ENCODE measurements around the gene TMEM273.

TMEM273 gene

DNA sequence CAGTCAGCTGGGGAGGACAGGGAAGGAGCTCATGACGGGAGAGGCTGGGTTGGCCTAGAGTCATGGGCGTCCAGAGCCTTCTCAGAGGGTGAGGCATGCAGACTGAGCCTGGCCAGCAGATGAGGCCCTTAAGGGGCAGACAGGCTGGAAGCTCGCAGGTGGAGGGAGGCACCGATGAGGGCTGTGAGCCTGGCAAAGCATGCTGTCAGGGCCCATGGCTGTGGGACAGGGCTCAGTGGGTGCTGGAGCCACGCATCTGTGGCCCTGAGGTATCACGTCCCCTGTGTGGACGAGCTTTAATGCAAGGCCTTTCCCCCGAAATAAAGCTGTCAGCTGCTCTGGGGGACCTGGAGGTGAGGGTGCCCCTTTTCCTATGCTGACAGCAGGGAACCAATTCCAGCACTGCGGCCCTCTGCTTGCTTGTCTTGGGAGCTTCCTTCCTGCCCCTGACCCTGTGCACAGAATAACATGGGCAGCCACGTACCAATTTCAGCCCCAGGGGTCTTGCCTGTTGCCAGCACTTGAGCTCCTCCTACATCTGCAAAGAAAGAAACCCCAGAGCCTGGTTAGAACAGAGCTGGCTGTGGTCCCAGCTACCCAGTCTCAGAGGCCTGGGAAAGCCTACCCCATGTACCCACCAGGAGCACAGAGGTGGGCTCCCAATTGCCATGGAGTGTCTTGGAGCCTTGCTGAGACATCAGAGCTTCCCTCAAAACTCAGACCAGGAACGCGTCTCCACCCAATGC is 20.6 kb downstream of the TMEM273 start:
- Histone ChIP-seq H3K27me3 (ENCODE audit: control insufficient read depth in 1 of 2, insufficient read depth in 2 of 2, low read length in 2 of 2) (no peaks in the 10 kb centered on the region), H3K36me3 (ENCODE audit: insufficient read depth, low read length) (no peaks in the 10 kb centered on the region), H3K9me3 (ENCODE audit: low read length) (no peaks in the 10 kb centered on the region), H3K9ac (ENCODE audit: low read length) (no peak overlapping the region), H3K27ac (ENCODE audit: low read depth, low read length) (no peak overlapping the region), H3K4me3 (ENCODE audit: low read depth in 1 of 2, low read length in 2 of 2) (no peak overlapping the region), H3K4me1 (ENCODE audit: insufficient read depth, low read length) (no peaks in the 10 kb centered on the region)

DNA sequence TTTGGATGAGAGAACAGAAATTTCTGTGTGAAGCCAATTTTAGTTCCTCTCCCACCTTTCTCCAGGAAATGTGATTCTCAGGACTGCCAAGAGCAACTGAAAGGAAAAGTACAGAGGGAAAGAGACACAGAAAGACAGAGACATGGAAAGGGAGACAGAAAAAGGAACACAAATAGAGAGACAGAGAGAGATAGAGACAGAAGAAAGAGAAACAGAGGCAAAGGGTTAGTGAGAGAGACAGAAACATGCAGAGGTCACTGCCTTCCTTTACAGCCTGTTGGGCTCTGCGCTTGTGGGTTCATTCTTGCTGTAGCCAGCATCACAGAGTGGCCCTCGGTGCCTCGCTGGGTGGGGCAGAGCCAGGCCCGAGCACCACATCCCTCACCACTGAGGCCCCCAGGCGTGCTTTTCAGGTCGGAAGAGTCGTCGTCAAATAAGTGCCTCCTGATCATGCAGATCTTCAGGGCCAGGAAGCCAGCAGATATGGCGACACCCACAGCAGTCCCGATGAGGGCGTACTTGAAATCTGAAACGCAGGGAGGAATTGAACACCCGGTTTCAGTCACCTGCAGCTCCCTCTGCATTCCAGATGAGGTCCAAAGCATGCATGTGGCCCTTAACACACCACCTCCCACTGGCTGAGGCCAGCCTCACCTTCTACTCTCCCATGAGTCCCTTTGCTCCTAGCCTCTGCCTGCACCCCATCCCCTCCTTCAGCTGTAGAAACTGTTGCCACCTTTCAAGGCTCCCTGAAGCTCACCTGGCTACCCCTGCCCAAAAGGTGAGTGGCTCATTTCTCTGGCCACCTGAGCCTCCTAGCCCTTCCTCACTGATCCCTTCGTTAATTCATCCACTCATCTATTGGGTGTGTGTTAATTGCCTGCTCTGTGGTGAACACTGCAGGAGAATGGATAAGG is 21.4 kb downstream of the TMEM273 start:
- H3K9ac ChIP-seq (ENCODE audit: low read length): no peak overlapping the region
- no peak overlapping the region for H3K27ac ChIP-seq (ENCODE audit: low read depth, low read length)
- H3K36me3 ChIP-seq (ENCODE audit: insufficient read depth, low read length): no peaks in the 10 kb centered on the region
- H3K4me1 ChIP-seq (ENCODE audit: insufficient read depth, low read length): no peaks in the 10 kb centered on the region
- H3K4me3 ChIP-seq (ENCODE audit: low read depth in 1 of 2, low read length in 2 of 2): no peak overlapping the region
- no peaks in the 10 kb centered on the region for H3K9me3 ChIP-seq (ENCODE audit: low read length)
- no peaks in the 10 kb centered on the region for H3K27me3 ChIP-seq (ENCODE audit: control insufficient read depth in 1 of 2, insufficient read depth in 2 of 2, low read length in 2 of 2)

DNA sequence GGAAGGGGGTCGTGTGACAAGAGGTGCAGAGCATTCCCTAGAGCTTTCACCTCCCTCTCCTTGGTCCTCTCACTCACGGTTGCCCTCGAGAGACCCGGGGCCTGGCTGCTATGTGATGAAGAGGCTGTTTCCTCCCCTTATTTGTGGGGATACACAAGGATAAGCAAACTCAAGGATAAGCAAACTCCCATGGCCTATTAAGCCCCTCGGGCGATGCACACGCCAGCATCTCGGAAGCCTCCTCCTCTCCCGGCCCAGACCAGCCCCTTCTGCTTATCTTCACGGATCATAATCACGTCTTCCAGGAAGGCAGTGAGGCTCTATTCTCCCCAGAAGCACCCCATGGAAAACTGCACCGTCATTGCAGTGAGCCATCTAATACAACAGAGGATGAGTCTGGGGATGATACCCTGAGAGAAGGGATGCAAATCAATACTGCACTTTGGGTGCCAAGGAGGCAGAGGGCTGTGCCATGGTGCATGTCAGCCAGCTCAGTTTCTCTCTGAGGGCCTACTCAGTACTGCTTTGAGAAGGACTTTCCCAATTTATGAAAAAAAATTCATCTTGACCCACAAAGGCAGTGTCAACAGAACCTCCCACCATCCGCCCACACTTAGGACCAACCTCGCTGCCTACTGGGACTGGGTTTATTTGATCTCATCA is 22.2 kb downstream of the TMEM273 start:
- H3K4me3 ChIP-seq (ENCODE audit: low read depth in 1 of 2, low read length in 2 of 2): no peak overlapping the region
- H3K9ac ChIP-seq (ENCODE audit: low read length): no peak overlapping the region
- no peaks in the 10 kb centered on the region for H3K27me3 ChIP-seq (ENCODE audit: control insufficient read depth in 1 of 2, insufficient read depth in 2 of 2, low read length in 2 of 2)
- no peaks in the 10 kb centered on the region for H3K36me3 ChIP-seq (ENCODE audit: insufficient read depth, low read length)
- no peak overlapping the region for H3K27ac ChIP-seq (ENCODE audit: low read depth, low read length)
- no peaks in the 10 kb centered on the region for H3K4me1 ChIP-seq (ENCODE audit: insufficient read depth, low read length)
- no peaks in the 10 kb centered on the region for H3K9me3 ChIP-seq (ENCODE audit: low read length)

DNA sequence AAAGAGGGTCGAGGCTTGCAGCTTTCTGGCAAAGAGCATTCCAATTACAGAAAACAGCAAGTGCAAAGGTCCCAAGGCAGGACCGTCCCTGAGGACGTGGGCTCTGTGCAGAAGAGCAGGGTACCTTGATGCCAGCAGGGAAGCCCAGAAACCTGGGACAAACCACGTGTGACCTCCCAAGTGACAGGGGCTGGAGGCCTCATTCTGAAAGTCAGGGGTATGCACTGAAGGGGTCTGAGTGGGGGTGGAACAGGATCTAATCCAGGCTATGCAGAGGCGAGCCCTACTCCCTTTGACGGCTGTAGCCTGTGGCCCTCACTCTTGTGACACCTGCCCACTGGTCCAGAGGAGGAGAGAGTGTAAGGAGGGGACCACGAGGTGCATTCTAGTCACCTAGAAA is 22.9 kb downstream of the TMEM273 start:
- H3K27ac ChIP-seq (ENCODE audit: low read depth, low read length): no peak overlapping the region
- no peak overlapping the region for H3K9ac ChIP-seq (ENCODE audit: low read length)
- no peaks in the 10 kb centered on the region for H3K36me3 ChIP-seq (ENCODE audit: insufficient read depth, low read length)
- H3K4me3 ChIP-seq (ENCODE audit: low read depth in 1 of 2, low read length in 2 of 2): no peak overlapping the region
- H3K27me3 ChIP-seq (ENCODE audit: control insufficient read depth in 1 of 2, insufficient read depth in 2 of 2, low read length in 2 of 2): no peaks in the 10 kb centered on the region
- H3K9me3 ChIP-seq (ENCODE audit: low read length): no peaks in the 10 kb centered on the region
- no peaks in the 10 kb centered on the region for H3K4me1 ChIP-seq (ENCODE audit: insufficient read depth, low read length)

DNA sequence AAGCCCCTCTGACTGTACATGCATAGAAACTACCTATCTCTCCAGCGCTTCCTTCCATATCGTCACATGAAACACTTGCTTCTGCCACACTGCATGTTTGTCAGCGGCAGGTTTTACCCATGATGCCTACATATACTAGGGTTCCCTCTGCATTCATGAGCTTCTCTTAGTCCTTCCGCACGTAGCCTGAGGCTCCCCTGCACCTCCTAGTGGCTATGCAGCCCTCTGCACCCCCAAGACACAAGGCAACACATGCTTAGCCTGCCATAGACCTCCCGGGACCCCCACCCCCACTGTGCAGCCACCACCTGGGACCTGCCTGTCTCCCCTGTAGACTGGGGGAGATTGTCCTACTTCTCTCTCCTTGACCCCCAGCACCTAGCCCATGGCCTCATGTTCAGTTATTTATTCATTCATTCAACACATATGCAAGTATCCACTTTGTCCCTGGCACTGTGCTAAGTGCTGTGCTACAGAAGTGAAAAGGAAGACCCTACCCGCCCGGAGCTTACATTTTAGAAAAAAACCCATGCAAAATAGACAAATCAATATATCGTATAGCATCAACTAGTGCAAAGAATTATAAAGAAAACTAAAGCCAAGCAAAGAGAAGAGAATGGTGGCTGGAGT is 23.5 kb downstream of the TMEM273 start:
- H3K27me3 ChIP-seq (ENCODE audit: control insufficient read depth in 1 of 2, insufficient read depth in 2 of 2, low read length in 2 of 2): no peaks in the 10 kb centered on the region
- H3K36me3 ChIP-seq (ENCODE audit: insufficient read depth, low read length): no peaks in the 10 kb centered on the region
- no peak overlapping the region for H3K4me3 ChIP-seq (ENCODE audit: low read depth in 1 of 2, low read length in 2 of 2)
- no peak overlapping the region for H3K27ac ChIP-seq (ENCODE audit: low read depth, low read length)
- H3K9me3 ChIP-seq (ENCODE audit: low read length): no peaks in the 10 kb centered on the region
- H3K9ac ChIP-seq (ENCODE audit: low read length): no peak overlapping the region
- H3K4me1 ChIP-seq (ENCODE audit: insufficient read depth, low read length): no peaks in the 10 kb centered on the region

DNA sequence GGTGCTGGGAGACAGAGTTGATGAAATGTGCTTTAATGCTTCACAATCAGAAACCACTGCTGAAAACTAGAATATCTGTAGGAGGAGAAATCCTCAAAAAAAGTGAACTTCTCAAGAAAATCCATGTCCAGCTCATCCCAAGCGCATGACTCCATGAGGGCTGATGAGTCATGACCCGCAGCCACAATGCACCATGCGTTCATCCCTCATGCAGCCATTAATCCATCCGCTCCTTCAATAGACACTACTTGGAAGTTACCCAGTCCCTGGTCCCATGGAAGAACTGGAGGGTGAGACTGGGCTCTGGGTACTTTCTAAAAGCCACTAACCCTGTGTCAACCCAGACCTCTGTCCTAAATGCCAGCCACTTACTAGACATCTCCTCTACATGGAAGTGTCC is 24.4 kb downstream of the TMEM273 start:
- no peak overlapping the region for H3K4me3 ChIP-seq (ENCODE audit: low read depth in 1 of 2, low read length in 2 of 2)
- no peaks in the 10 kb centered on the region for H3K4me1 ChIP-seq (ENCODE audit: insufficient read depth, low read length)
- no peaks in the 10 kb centered on the region for H3K9me3 ChIP-seq (ENCODE audit: low read length)
- no peak overlapping the region for H3K27ac ChIP-seq (ENCODE audit: low read depth, low read length)
- no peaks in the 10 kb centered on the region for H3K36me3 ChIP-seq (ENCODE audit: insufficient read depth, low read length)
- H3K9ac ChIP-seq (ENCODE audit: low read length): no peak overlapping the region
- no peaks in the 10 kb centered on the region for H3K27me3 ChIP-seq (ENCODE audit: control insufficient read depth in 1 of 2, insufficient read depth in 2 of 2, low read length in 2 of 2)

DNA sequence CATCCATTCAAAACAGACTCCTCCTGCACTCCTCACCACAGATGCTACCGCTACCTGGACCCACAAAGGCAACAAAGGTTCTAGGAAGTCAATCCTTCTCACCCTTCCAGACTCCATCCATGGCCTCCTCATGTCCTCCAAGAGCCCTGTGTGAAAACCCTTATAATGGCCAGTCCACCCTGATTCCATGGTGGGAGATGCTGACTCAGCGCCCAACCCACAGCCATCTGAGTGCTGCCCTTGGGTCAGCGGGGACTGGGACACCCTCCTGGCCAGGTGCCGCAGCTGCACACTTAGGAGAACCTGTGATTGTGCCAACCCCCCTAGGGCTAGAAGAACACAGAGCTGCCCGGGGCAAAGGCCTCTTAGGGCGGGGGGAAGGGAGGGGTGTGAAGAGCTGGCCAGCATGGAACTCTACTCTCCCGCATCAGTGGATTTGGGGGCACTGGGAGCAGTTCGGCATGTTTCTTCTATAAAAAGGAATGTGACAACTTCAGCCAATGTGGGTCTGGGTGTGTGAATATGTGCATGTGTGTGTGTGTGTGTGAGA is 25.4 kb downstream of the TMEM273 start:
- Histone ChIP-seq H3K9ac (ENCODE audit: low read length) (no peak overlapping the region), H3K9me3 (ENCODE audit: low read length) (no peaks in the 10 kb centered on the region), H3K36me3 (ENCODE audit: insufficient read depth, low read length) (no peaks in the 10 kb centered on the region), H3K4me1 (ENCODE audit: insufficient read depth, low read length) (no peaks in the 10 kb centered on the region), H3K4me3 (ENCODE audit: low read depth in 1 of 2, low read length in 2 of 2) (no peak overlapping the region), H3K27ac (ENCODE audit: low read depth, low read length) (no peak overlapping the region), H3K27me3 (ENCODE audit: control insufficient read depth in 1 of 2, insufficient read depth in 2 of 2, low read length in 2 of 2) (no peaks in the 10 kb centered on the region)

DNA sequence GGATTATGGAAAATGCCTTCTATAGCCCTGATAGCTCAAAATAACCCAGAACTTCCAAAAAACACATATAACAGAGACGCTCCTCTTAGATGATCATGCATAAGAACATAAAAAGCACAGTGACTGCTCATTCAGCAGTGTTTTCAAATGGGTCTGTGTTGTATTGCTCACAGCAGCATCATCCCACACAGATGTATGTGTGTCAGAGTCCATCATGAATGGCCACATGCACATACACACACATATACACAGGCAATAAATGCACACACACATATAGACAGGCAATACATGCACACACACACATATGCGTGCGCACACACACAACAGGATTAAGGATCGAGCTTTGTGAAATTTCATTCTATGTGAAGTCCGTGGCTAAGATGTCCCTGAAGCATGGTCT is 26.1 kb downstream of the TMEM273 start:
- no peak overlapping the region for H3K4me3 ChIP-seq (ENCODE audit: low read depth in 1 of 2, low read length in 2 of 2)
- H3K9me3 ChIP-seq (ENCODE audit: low read length): no peaks in the 10 kb centered on the region
- no peak overlapping the region for H3K27ac ChIP-seq (ENCODE audit: low read depth, low read length)
- H3K4me1 ChIP-seq (ENCODE audit: insufficient read depth, low read length): no peaks in the 10 kb centered on the region
- H3K9ac ChIP-seq (ENCODE audit: low read length): no peak overlapping the region
- no peaks in the 10 kb centered on the region for H3K27me3 ChIP-seq (ENCODE audit: control insufficient read depth in 1 of 2, insufficient read depth in 2 of 2, low read length in 2 of 2)
- H3K36me3 ChIP-seq (ENCODE audit: insufficient read depth, low read length): no peaks in the 10 kb centered on the region

DNA sequence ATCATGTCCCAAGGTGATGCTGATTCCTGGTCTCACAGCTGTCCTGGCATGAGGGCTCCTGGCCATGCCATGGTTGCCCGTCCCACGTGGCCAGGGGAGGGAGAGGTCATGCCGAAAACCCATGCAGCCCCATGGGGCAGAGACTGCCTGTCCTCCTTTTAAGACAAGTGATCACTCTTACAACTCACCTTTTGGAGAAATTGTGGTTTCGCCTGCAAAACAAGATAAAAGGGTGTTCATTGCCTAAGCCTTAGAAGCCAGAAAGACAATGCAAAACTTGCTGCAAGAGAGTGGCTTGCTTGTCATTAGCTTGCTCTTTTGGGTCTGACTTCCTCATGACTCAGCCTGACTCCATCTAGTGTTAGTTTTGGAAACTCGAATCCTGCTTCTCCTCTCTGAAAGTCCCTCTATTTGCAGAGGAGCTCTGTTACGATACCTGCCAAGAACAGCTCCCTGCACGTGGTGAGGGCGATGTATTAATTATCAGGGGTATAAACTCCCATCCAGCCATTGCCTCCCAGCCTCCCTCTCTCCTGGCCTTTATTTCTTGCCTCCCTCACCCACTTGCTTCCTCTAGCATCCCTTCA is 26.7 kb downstream of the TMEM273 start:
- Histone ChIP-seq H3K4me1 (ENCODE audit: insufficient read depth, low read length) (no peaks in the 10 kb centered on the region), H3K36me3 (ENCODE audit: insufficient read depth, low read length) (no peaks in the 10 kb centered on the region), H3K9me3 (ENCODE audit: low read length) (no peaks in the 10 kb centered on the region), H3K27ac (ENCODE audit: low read depth, low read length) (no peak overlapping the region), H3K9ac (ENCODE audit: low read length) (no peak overlapping the region), H3K4me3 (ENCODE audit: low read depth in 1 of 2, low read length in 2 of 2) (no peak overlapping the region), H3K27me3 (ENCODE audit: control insufficient read depth in 1 of 2, insufficient read depth in 2 of 2, low read length in 2 of 2) (no peaks in the 10 kb centered on the region)

DNA sequence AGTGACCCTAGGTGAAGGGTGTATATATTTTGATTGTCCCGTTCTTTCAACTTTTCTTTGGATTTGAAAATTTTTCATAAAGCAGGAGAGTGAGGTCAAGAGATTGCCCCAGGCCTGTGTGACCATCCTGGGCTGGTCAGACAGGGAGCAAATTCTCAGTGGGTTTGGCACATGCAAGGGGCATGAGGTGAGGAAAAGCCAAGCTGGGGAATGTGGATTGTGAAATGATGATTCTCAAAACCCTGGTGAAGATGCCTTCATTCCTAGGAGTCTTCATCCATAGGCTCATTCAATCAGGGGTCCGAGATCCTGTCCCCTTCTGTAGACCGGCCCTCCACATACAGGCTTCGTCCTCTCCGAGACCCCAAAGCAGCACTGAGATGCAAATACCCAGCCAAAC is 27.4 kb downstream of the TMEM273 start:
- no peak overlapping the region for H3K9ac ChIP-seq (ENCODE audit: low read length)
- no peaks in the 10 kb centered on the region for H3K9me3 ChIP-seq (ENCODE audit: low read length)
- H3K27ac ChIP-seq (ENCODE audit: low read depth, low read length): no peak overlapping the region
- no peaks in the 10 kb centered on the region for H3K4me1 ChIP-seq (ENCODE audit: insufficient read depth, low read length)
- no peaks in the 10 kb centered on the region for H3K36me3 ChIP-seq (ENCODE audit: insufficient read depth, low read length)
- H3K4me3 ChIP-seq (ENCODE audit: low read depth in 1 of 2, low read length in 2 of 2): no peak overlapping the region
- no peaks in the 10 kb centered on the region for H3K27me3 ChIP-seq (ENCODE audit: control insufficient read depth in 1 of 2, insufficient read depth in 2 of 2, low read length in 2 of 2)

DNA sequence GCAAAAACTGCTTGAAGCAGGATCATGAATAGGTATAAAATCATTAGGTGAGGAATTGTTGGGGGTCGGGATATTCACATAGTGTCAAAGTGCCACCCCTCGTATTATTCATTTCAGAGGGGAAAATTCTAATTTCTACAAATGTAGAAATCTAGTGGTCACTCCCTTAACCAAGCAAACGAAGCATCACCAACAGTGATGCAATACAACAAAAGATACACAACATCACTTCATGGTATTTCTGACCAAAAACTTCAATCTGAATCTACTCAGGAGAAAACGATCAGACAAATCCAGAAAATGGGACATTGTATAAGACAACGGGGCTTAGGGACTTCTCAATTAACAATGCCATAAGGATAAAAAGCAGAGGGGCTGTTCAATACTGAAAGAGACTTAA is 28.1 kb downstream of the TMEM273 start:
- no peaks in the 10 kb centered on the region for H3K27me3 ChIP-seq (ENCODE audit: control insufficient read depth in 1 of 2, insufficient read depth in 2 of 2, low read length in 2 of 2)
- no peak overlapping the region for H3K27ac ChIP-seq (ENCODE audit: low read depth, low read length)
- no peak overlapping the region for H3K4me3 ChIP-seq (ENCODE audit: low read depth in 1 of 2, low read length in 2 of 2)
- no peaks in the 10 kb centered on the region for H3K4me1 ChIP-seq (ENCODE audit: insufficient read depth, low read length)
- no peaks in the 10 kb centered on the region for H3K9me3 ChIP-seq (ENCODE audit: low read length)
- no peak overlapping the region for H3K9ac ChIP-seq (ENCODE audit: low read length)
- H3K36me3 ChIP-seq (ENCODE audit: insufficient read depth, low read length): no peaks in the 10 kb centered on the region
